OCI-LY7 (cell line): ENCODE results near the gene GATB. TPM values are rescaled to one million over a fixed set of nuclear protein-coding genes. Genes with fewer than 3 reads are reported as not detected.

ENCODE experiments used
- BruUV-seq: library from RNA; stranded (reverse); fragments of 400-500 nt; replicated peaks from 2 replicates; lab custom pipeline; 2021; lab: Mats Ljungman, UMichigan
- CTCF ChIA-PET: fragments of 300-600 bp; sonication (Branson Sonifier 250); formaldehyde crosslinking; loops from one replicate; lab custom pipeline; 2022; ENCODE audit warnings: antibody characterized with exemption; ENCODE audit not compliant: unreplicated experiment; lab: Charles Lee
- POLR2A ChIA-PET: fragments of 300-600 bp; sonication (Branson Sonifier 250); formaldehyde crosslinking; loops from one replicate; lab custom pipeline; 2022; ENCODE audit warnings: antibody characterized with exemption; lab: Charles Lee
- DNase-seq: peaks from one replicate; pipeline ENCODE4 v3.0.0-alpha.2; 2015; ENCODE audit warnings: low spot score
- H2AFZ ChIP-seq: fragments of 200-600 bp; sonication (generic), shearing (Covaris generic); 2 replicates; pipeline ENCODE4 v1.6.1; 2014; ENCODE audit warnings: mild to moderate bottlenecking, antibody characterized with exemption, low read length, moderate library complexity
- H3K27ac ChIP-seq: fragments of 200-600 bp; sonication (generic); 2 replicates; pipeline ENCODE4 v1.5.1; 2014; ENCODE audit warnings: mixed run types, low read depth, mild to moderate bottlenecking, moderate library complexity, low read length, inconsistent platforms; ENCODE audit not compliant: poor library complexity, severe bottlenecking
- H3K36me3 ChIP-seq: fragments of 200-600 bp; sonication (generic); 2 replicates; pipeline ENCODE4 v1.6.1; 2014; ENCODE audit warnings: mild to moderate bottlenecking, antibody characterized with exemption, low read length, moderate library complexity, mixed read lengths; ENCODE audit not compliant: insufficient read depth
- H3K4me1 ChIP-seq: fragments of 200-600 bp; sonication (generic); 2 replicates; pipeline ENCODE4 v1.5.1; 2014; ENCODE audit warnings: mild to moderate bottlenecking, low read length; ENCODE audit not compliant: insufficient read depth, poor library complexity, severe bottlenecking
- H3K4me2 ChIP-seq: fragments of 200-600 bp; sonication (generic); 2 replicates; pipeline ENCODE4 v1.6.1; 2014; ENCODE audit warnings: mild to moderate bottlenecking, low read length
- H3K4me3 ChIP-seq: fragments of 200-600 bp; sonication (generic); 2 replicates; pipeline ENCODE4 v1.5.1; 2014; ENCODE audit warnings: mild to moderate bottlenecking, low read depth, low read length; ENCODE audit not compliant: poor library complexity, severe bottlenecking
- H3K79me2 ChIP-seq: fragments of 200-600 bp; sonication (generic); 2 replicates; pipeline ENCODE4 v1.6.1; 2016; ENCODE audit warnings: low read depth, mild to moderate bottlenecking, low read length, moderate library complexity, mixed read lengths; ENCODE audit not compliant: insufficient read depth
- H3K9me2 ChIP-seq: fragments of 200-600 bp; sonication (generic); 2 replicates; pipeline ENCODE4 v1.6.1; 2016; ENCODE audit warnings: mild to moderate bottlenecking, low read length, mixed read lengths; ENCODE audit not compliant: insufficient read depth
- H3K9me3 ChIP-seq: fragments of 200-600 bp; sonication (generic); 2 replicates; pipeline ENCODE4 v1.6.1; 2014; ENCODE audit warnings: mild to moderate bottlenecking, mixed run types, low read length, mixed read lengths
- H4K20me1 ChIP-seq: fragments of 200-600 bp; sonication (generic); 2 replicates; pipeline ENCODE4 v1.6.1; 2014; ENCODE audit warnings: mild to moderate bottlenecking, antibody characterized with exemption, low read length, moderate library complexity, mixed read lengths; ENCODE audit not compliant: insufficient read depth
- CTCF ChIP-seq: fragments of 200-600 bp; sonication (generic); conservative IDR thresholded peaks from 2 replicates; pipeline ENCODE4 v1.5.1; 2014; ENCODE audit warnings: mild to moderate bottlenecking, antibody characterized with exemption, low read length, moderate library complexity, mixed read lengths
- EZH2phosphoT487 ChIP-seq: fragments of 200-600 bp; sonication (generic); IDR thresholded peaks from 2 replicates; pipeline ENCODE4 v1.6.1; 2018; ENCODE audit warnings: low read depth, borderline replicate concordance, mild to moderate bottlenecking, mixed run types, antibody characterized with exemption, low read length, moderate library complexity, mixed read lengths
- intact Hi-C: fragments of 100-400 bp; cut with micrococcal nuclease; formaldehyde crosslinking; loops from one replicate; pipeline ENCODE4 v1.10.0; 2022; ENCODE audit not compliant: unreplicated experiment
- total RNA-seq, 2 experiments: library from RNA; depleted of rRNA in 1 of 2; stranded (reverse); fragments of >200 nt in 1 of 2; shearing (Covaris generic) in 1 of 2; gene quantifications; 2 replicates each; pipeline ENCODE4 v1.2.3, GENCODE V29; 2014 to 2022

The GATB gene
- total RNA-seq, 2 experiments from 2014 or later: 24.6 to 26.5 TPM

- no peaks in the 10 kb centered on the region for H4K20me1 ChIP-seq
- H3K27ac ChIP-seq: no peak overlapping the region
- no peaks in the 10 kb centered on the region for H3K9me2 ChIP-seq
- intact Hi-C loops: no loop called here
- ChIA-PET CTCF (no interaction called here), POLR2A (no interaction called here)
- no peak overlapping the region for H3K4me2 ChIP-seq
- no peaks in the 10 kb centered on the region for H3K9me3 ChIP-seq
- DNase-seq: no peak
- peaks cover 5% of the 10 kb centered on the region; the same call in 1 of the 2 replicates for H3K36me3 ChIP-seq
- H2AFZ ChIP-seq: no peak overlapping the region
- H3K4me1 ChIP-seq: no peaks in the 10 kb centered on the region
- BruUV-seq: no TSS peak
- no peak overlapping the region for H3K4me3 ChIP-seq
- TF ChIP-seq EZH2phosphoT487 (no peak), CTCF (no peak)
- no peaks in the 10 kb centered on the region for H3K79me2 ChIP-seq
Observed at GRCh38 chr4:151702256-151702655, 58.6 kb downstream of the GATB start.

DNA sequence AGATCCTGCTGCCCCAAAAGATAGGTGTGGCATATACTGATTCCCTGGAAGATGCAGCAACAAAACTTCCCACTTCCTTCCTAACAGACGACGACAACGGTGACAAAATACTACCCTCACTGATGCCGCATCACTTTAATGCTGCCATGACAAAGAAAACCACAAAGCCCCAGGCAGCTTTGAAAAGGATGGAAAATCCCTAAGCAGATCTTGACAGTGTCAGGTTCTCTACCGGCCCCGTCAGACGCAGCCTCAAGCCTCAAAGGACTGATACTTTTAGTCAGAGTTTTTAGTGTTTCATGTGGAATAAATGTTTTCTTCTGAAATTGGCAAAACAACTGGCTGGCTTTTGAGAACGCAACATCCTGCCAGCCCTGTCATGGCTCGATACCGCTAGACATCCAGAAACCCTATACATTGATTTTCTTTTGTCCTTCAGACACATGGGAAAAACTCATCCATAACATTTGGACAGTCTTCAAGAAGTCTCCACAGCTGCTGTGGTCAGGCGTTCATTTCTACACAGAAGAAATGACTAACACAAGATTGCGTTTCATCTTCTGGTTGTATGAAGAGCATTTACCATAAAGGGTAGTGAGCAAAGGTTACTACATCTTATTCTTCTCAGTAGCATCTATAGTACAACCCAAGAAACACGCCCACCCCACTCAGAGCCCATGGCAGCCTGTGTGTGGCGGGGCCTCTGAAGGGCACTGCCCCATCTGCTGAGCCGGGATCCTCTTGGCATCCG is 60.1 kb downstream of the GATB start:
- intact Hi-C loops: no loop called here
- Histone ChIP-seq H3K27ac (no peak overlapping the region), H3K79me2 (no peaks in the 10 kb centered on the region), H4K20me1 (no peaks in the 10 kb centered on the region), H3K4me3 (no peak overlapping the region), H3K9me2 (no peaks in the 10 kb centered on the region), H2AFZ (no peak overlapping the region), H3K4me1 (no peaks in the 10 kb centered on the region), H3K36me3 (peaks cover 5% of the 10 kb centered on the region; the same call in 1 of the 2 replicates), H3K9me3 (no peaks in the 10 kb centered on the region), H3K4me2 (no peak overlapping the region)
- no TSS peak for BruUV-seq
- no peak for TF ChIP-seq EZH2phosphoT487
- no peak for TF ChIP-seq CTCF
- ChIA-PET POLR2A (no interaction called here), CTCF (no interaction called here)
- DNase-seq: no peak

DNA sequence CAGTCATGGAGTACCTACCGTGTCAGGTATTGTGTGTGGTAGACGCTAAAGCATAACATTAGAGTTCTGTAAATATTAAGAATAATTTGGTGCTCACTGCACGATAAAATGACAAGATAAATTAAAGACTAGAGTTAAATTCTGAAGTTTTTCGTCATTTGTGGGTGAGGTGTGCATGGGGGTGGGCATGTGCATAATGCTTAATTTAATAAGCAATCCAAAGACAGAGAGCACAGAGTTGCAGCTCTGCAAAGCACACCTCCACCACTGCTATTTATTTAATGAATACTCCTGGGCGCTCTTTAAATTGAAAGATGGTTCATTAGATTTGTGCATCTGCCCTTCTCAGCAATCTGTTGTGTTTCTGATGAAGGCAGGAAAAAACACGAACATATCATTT is 62.6 kb downstream of the GATB start:
- ChIA-PET POLR2A (no interaction called here), CTCF (no interaction called here)

More for the DNA sequence above, 62.6 kb downstream of the GATB start:
- H3K4me1 ChIP-seq: no peaks in the 10 kb centered on the region
- no peak overlapping the region for H3K27ac ChIP-seq
- no peaks in the 10 kb centered on the region for H3K9me2 ChIP-seq
- no peaks in the 10 kb centered on the region for H4K20me1 ChIP-seq
- DNase-seq: no peak
- no TSS peak for BruUV-seq
- intact Hi-C loops: no loop called here
- no peaks in the 10 kb centered on the region for H3K79me2 ChIP-seq
- H3K4me3 ChIP-seq: no peak overlapping the region
- no peaks in the 10 kb centered on the region; the same call in 1 of the 2 replicates for H3K36me3 ChIP-seq
- no peak overlapping the region for H3K4me2 ChIP-seq
- no peak overlapping the region for H2AFZ ChIP-seq
- TF ChIP-seq EZH2phosphoT487: no peak
- no peak for TF ChIP-seq CTCF
- no peaks in the 10 kb centered on the region for H3K9me3 ChIP-seq
